ENCODE data around the gene STEAP2.

GRCh38 chr7:90231304-90231703, 19.8 kb downstream of the STEAP2 start:
- TF ChIP-seq CTCF (IDR thresholded peaks at IDR 0.05 in 4 of 5, conservative IDR thresholded peaks at IDR 0.05 in 1 of 5) (no peak), POLR2A (IDR thresholded peaks at IDR 0.05) (no peak)
